Activated T-cell treated with anti-CD3 and anti-CD28 coated beads, Interleukin-2, amount 50 U/mL, for 72 hours (primary cell): ENCODE results near the gene MMRN1. TPM values are rescaled to one million over a fixed set of nuclear protein-coding genes. Genes with fewer than 3 reads are reported as not detected.
"Not testable (repeated sequence)": the region's sequence is repeated elsewhere in the genome, so short reads cannot be mapped to it uniquely, and the experiment has no call there.

Experiments
- ATAC-seq, 2 donors: fragments of 150-1000 bp; cut with Tn5 transposase; replicated peaks in 1 of 2; 2 replicates each; pipeline ENCODE4 v1.10.0; 2021; ENCODE audit warnings: moderate library complexity in 2 of 2, mild to moderate bottlenecking in 1 of 2
- DNase-seq, 2 donors: peaks; one replicate each; pipeline ENCODE4 v3.0.0; 2021 to 2022; ENCODE audit warnings: mixed read lengths in 1 of 2
- H3K27ac Mint-ChIP-seq: one replicate; pipeline ENCODE4 v1.8.0; 2022; ENCODE audit warnings: mild to moderate bottlenecking, moderate library complexity, mixed read lengths
- H3K27me3 Mint-ChIP-seq: one replicate; pipeline ENCODE4 v1.8.0; 2022; ENCODE audit warnings: low read depth, mixed read lengths
- H3K36me3 Mint-ChIP-seq, 2 donors: one replicate each; pipeline ENCODE4 v1.8.0; 2022; ENCODE audit warnings: mixed read lengths in 2 of 2, mild to moderate bottlenecking in 1 of 2; ENCODE audit not compliant: insufficient read depth in 2 of 2
- H3K4me1 Mint-ChIP-seq: one replicate; pipeline ENCODE4 v1.8.0; 2022; ENCODE audit warnings: low read depth, mixed read lengths
- H3K4me3 Mint-ChIP-seq, 2 donors: one replicate each; pipeline ENCODE4 v1.8.0; 2022; ENCODE audit warnings: mild to moderate bottlenecking in 2 of 2, mixed read lengths in 2 of 2, moderate library complexity in 2 of 2
- H3K9me3 Mint-ChIP-seq, 2 donors: one replicate each; pipeline ENCODE4 v1.8.0; 2022; ENCODE audit warnings: mixed read lengths in 2 of 2
- total RNA-seq, 2 donors: library from RNA; stranded (reverse); gene quantifications; one replicate each; pipeline ENCODE4 v1.2.3, GENCODE V29; 2022

MMRN1 gene
- total RNA-seq, 2 donors from 2014 or later = not detected

GRCh38 chr4:89889289-89889688 is 5.4 kb upstream of the MMRN1 start:
- H3K27me3 Mint-ChIP-seq = no peaks in the 10 kb centered on the region
- ATAC-seq = no peak
- H3K27ac Mint-ChIP-seq = no peak overlapping the region
- H3K4me3 Mint-ChIP-seq = no peak overlapping the region
- no peak for DNase-seq
- H3K4me1 Mint-ChIP-seq = peaks cover 4% of the 10 kb centered on the region
- H3K36me3 Mint-ChIP-seq = peaks cover 3% of the 10 kb centered on the region in 2 donors
- no peaks in the 10 kb centered on the region for H3K9me3 Mint-ChIP-seq

- Mint-ChIP-seq H3K4me3 (no peak overlapping the region), H3K9me3 (no peaks in the 10 kb centered on the region), H3K27ac (no peak overlapping the region), H3K27me3 (no peaks in the 10 kb centered on the region), H3K4me1 (peaks cover 17% of the 10 kb centered on the region), H3K36me3 (no peaks in the 10 kb centered on the region)
- DNase-seq (no peak), ATAC-seq (no peak)
Measured at GRCh38 chr4:89897867-89898266, 3.2 kb downstream of the MMRN1 start.

- DNase-seq = no peak
- no peaks in the 10 kb centered on the region for H3K9me3 Mint-ChIP-seq
- H3K27ac Mint-ChIP-seq = no peak overlapping the region
- no peak overlapping the region for H3K4me3 Mint-ChIP-seq
- ATAC-seq = no peak
- no peaks in the 10 kb centered on the region for H3K36me3 Mint-ChIP-seq
- peaks cover 17% of the 10 kb centered on the region for H3K4me1 Mint-ChIP-seq
- H3K27me3 Mint-ChIP-seq = no peaks in the 10 kb centered on the region
Measured at GRCh38 chr4:89898304-89898716, 3.7 kb downstream of the MMRN1 start.

- H3K4me3 Mint-ChIP-seq = no peak overlapping the region
- H3K36me3 Mint-ChIP-seq = no peaks in the 10 kb centered on the region
- DNase-seq = no peak
- no peak overlapping the region for H3K27ac Mint-ChIP-seq
- no peaks in the 10 kb centered on the region for H3K9me3 Mint-ChIP-seq
- H3K4me1 Mint-ChIP-seq = peaks cover 14% of the 10 kb centered on the region
- H3K27me3 Mint-ChIP-seq = no peaks in the 10 kb centered on the region
- no peak for ATAC-seq
Measured at GRCh38 chr4:89899152-89899551, 4.5 kb downstream of the MMRN1 start.

GRCh38 chr4:89899854-89900253 is 5.2 kb downstream of the MMRN1 start:
- Mint-ChIP-seq H3K4me3 (no peak overlapping the region), H3K36me3 (no peaks in the 10 kb centered on the region), H3K9me3 (no peaks in the 10 kb centered on the region), H3K4me1 (peaks cover 7% of the 10 kb centered on the region), H3K27ac (no peak overlapping the region), H3K27me3 (no peaks in the 10 kb centered on the region)
- no peak for DNase-seq
- no peak for ATAC-seq

- ATAC-seq (peak; percentile 77 to 78), DNase-seq (peak; percentile 44 to 53)
- not testable (repeated sequence) for H3K9me3 Mint-ChIP-seq, H3K4me3 Mint-ChIP-seq, H3K36me3 Mint-ChIP-seq, H3K27ac Mint-ChIP-seq, H3K27me3 Mint-ChIP-seq, H3K4me1 Mint-ChIP-seq
Measured at GRCh38 chr4:89901808-89902431, 7.3 kb downstream of the MMRN1 start.

- Mint-ChIP-seq H3K27ac (no peak overlapping the region), H3K9me3 (no peaks in the 10 kb centered on the region), H3K4me1 (no peaks in the 10 kb centered on the region), H3K4me3 (no peak overlapping the region), H3K27me3 (no peaks in the 10 kb centered on the region), H3K36me3 (no peaks in the 10 kb centered on the region)
- DNase-seq = no peak
- ATAC-seq = no peak
Measured at GRCh38 chr4:89904524-89904923, 9.9 kb downstream of the MMRN1 start.

- DNase-seq = no peak
- Mint-ChIP-seq H3K4me3 (no peak overlapping the region), H3K9me3 (no peaks in the 10 kb centered on the region), H3K36me3 (no peaks in the 10 kb centered on the region), H3K27me3 (no peaks in the 10 kb centered on the region), H3K4me1 (no peaks in the 10 kb centered on the region), H3K27ac (no peak overlapping the region)
- no peak for ATAC-seq
Measured at GRCh38 chr4:89906316-89906715, 11.7 kb downstream of the MMRN1 start.

- H3K27me3 Mint-ChIP-seq = no peaks in the 10 kb centered on the region
- ATAC-seq (peak in 1 of 2 donors; percentile 60), DNase-seq (no peak)
- H3K4me3 Mint-ChIP-seq = no peak overlapping the region
- H3K9me3 Mint-ChIP-seq = no peaks in the 10 kb centered on the region
- no peaks in the 10 kb centered on the region for H3K4me1 Mint-ChIP-seq
- no peaks in the 10 kb centered on the region for H3K36me3 Mint-ChIP-seq
- H3K27ac Mint-ChIP-seq = no peak overlapping the region
Measured at GRCh38 chr4:89906777-89907521, 12.3 kb downstream of the MMRN1 start.

GRCh38 chr4:89909889-89910288 is 15.2 kb downstream of the MMRN1 start:
- no peak for DNase-seq
- H3K4me1 Mint-ChIP-seq = no peaks in the 10 kb centered on the region
- ATAC-seq = no peak
- no peaks in the 10 kb centered on the region for H3K9me3 Mint-ChIP-seq
- no peak overlapping the region for H3K4me3 Mint-ChIP-seq
- H3K27ac Mint-ChIP-seq = no peak overlapping the region
- no peaks in the 10 kb centered on the region for H3K27me3 Mint-ChIP-seq
- H3K36me3 Mint-ChIP-seq = no peaks in the 10 kb centered on the region

- ATAC-seq = no peak
- Mint-ChIP-seq H3K4me3 (no peak overlapping the region), H3K9me3 (no peaks in the 10 kb centered on the region), H3K4me1 (no peaks in the 10 kb centered on the region), H3K27me3 (no peaks in the 10 kb centered on the region), H3K36me3 (no peaks in the 10 kb centered on the region), H3K27ac (no peak overlapping the region)
- no peak for DNase-seq
Measured at GRCh38 chr4:89913623-89914022, 19.0 kb downstream of the MMRN1 start.

GRCh38 chr4:89914609-89915550 is 20.2 kb downstream of the MMRN1 start:
- no peak overlapping the region for H3K4me3 Mint-ChIP-seq
- ATAC-seq (no peak), DNase-seq (no peak)
- no peaks in the 10 kb centered on the region for H3K4me1 Mint-ChIP-seq
- H3K36me3 Mint-ChIP-seq = no peaks in the 10 kb centered on the region
- no peak overlapping the region for H3K27ac Mint-ChIP-seq
- H3K27me3 Mint-ChIP-seq = no peaks in the 10 kb centered on the region
- no peaks in the 10 kb centered on the region for H3K9me3 Mint-ChIP-seq

GRCh38 chr4:89915937-89916336 is 21.3 kb downstream of the MMRN1 start:
- Mint-ChIP-seq H3K9me3 (no peaks in the 10 kb centered on the region), H3K4me3 (no peak overlapping the region), H3K4me1 (no peaks in the 10 kb centered on the region), H3K27ac (no peak overlapping the region), H3K36me3 (no peaks in the 10 kb centered on the region), H3K27me3 (no peaks in the 10 kb centered on the region)
- no peak for DNase-seq
- ATAC-seq = no peak
